ENCODE data around the gene LRRC3.

LRRC3 gene

GRCh38 chr21:44432841-44433790 is 22.2 kb upstream of the LRRC3 start:
- H3K27ac ChIP-seq, result no peak overlapping the region
- H3K9ac ChIP-seq, result no peak overlapping the region
- no peaks in the 10 kb centered on the region for H3K36me3 ChIP-seq (ENCODE audit: control insufficient read depth, insufficient read depth, low read length)
- no peak for TF ChIP-seq CTCF (IDR thresholded peaks at IDR 0.05)
- no peaks in the 10 kb centered on the region for H3K79me2 ChIP-seq
- H2AFZ ChIP-seq, result no peak overlapping the region
- H3K27me3 ChIP-seq (ENCODE audit: control insufficient read depth, insufficient read depth, low read length), result no peaks in the 10 kb centered on the region
- H3K9me3 ChIP-seq (ENCODE audit: control insufficient read depth, low read length), result no peaks in the 10 kb centered on the region
- no peaks in the 10 kb centered on the region for H3K4me1 ChIP-seq
- H3K4me3 ChIP-seq (ENCODE audit: low read depth, low read length), result no peak overlapping the region
- no peak overlapping the region for H3K4me2 ChIP-seq (ENCODE audit: low read length)

- Histone ChIP-seq H3K36me3 (ENCODE audit: control insufficient read depth, insufficient read depth, low read length) (no peaks in the 10 kb centered on the region), H3K4me2 (ENCODE audit: low read length) (no peak overlapping the region), H3K27ac (no peak overlapping the region), H2AFZ (no peak overlapping the region), H3K79me2 (no peaks in the 10 kb centered on the region), H3K9me3 (ENCODE audit: control insufficient read depth, low read length) (no peaks in the 10 kb centered on the region), H3K27me3 (ENCODE audit: control insufficient read depth, insufficient read depth, low read length) (no peaks in the 10 kb centered on the region), H3K4me1 (no peaks in the 10 kb centered on the region), H3K4me3 (ENCODE audit: low read depth, low read length) (no peak overlapping the region), H3K9ac (no peak overlapping the region)
- TF ChIP-seq CTCF (IDR thresholded peaks at IDR 0.05), result no peak
These were observed 21.3 kb upstream of the LRRC3 start for GRCh38 chr21:44433791-44434567.

- no peak for TF ChIP-seq CTCF (IDR thresholded peaks at IDR 0.05)
- Histone ChIP-seq H3K4me1 (no peaks in the 10 kb centered on the region), H3K4me3 (ENCODE audit: low read depth, low read length) (no peak overlapping the region), H3K4me2 (ENCODE audit: low read length) (no peak overlapping the region), H3K36me3 (ENCODE audit: control insufficient read depth, insufficient read depth, low read length) (no peaks in the 10 kb centered on the region), H2AFZ (no peak overlapping the region), H3K9ac (no peak overlapping the region), H3K9me3 (ENCODE audit: control insufficient read depth, low read length) (no peaks in the 10 kb centered on the region), H3K79me2 (no peaks in the 10 kb centered on the region), H3K27me3 (ENCODE audit: control insufficient read depth, insufficient read depth, low read length) (no peaks in the 10 kb centered on the region), H3K27ac (no peak overlapping the region)
These were observed 20.8 kb upstream of the LRRC3 start for GRCh38 chr21:44434568-44434925.

GRCh38 chr21:44434936-44435635 is 20.2 kb upstream of the LRRC3 start:
- Histone ChIP-seq H3K4me3 (ENCODE audit: low read depth, low read length) (no peak overlapping the region), H3K36me3 (ENCODE audit: control insufficient read depth, insufficient read depth, low read length) (no peaks in the 10 kb centered on the region), H3K4me2 (ENCODE audit: low read length) (no peak overlapping the region), H3K9ac (no peak overlapping the region), H3K9me3 (ENCODE audit: control insufficient read depth, low read length) (no peaks in the 10 kb centered on the region), H2AFZ (no peak overlapping the region), H3K27ac (no peak overlapping the region), H3K27me3 (ENCODE audit: control insufficient read depth, insufficient read depth, low read length) (no peaks in the 10 kb centered on the region), H3K79me2 (no peaks in the 10 kb centered on the region), H3K4me1 (no peaks in the 10 kb centered on the region)
- TF ChIP-seq CTCF (IDR thresholded peaks at IDR 0.05), result no peak

All from parathyroid adenoma (tissue), 2 donors.